CD4-positive, alpha-beta T cell treated with Interleukin-4 for 1 hour (primary cell): ENCODE results near the gene KLHL29.

Source experiments
- DNase-seq, 2 donors: peaks; one replicate each; pipeline ENCODE4 v3.0.0-alpha.2; 2020 to 2022

The KLHL29 gene

GRCh38 chr2:23645230-23645808, 260.3 kb downstream of the KLHL29 start:
- DNase-seq: no peak

GRCh38 chr2:23647563-23647962, 262.6 kb downstream of the KLHL29 start:
- no peak for DNase-seq

GRCh38 chr2:23649303-23649702, 264.3 kb downstream of the KLHL29 start:
- DNase-seq: no peak

- no peak for DNase-seq
These were observed 264.8 kb downstream of the KLHL29 start for GRCh38 chr2:23649819-23650218.

- no peak for DNase-seq
These were observed 266.5 kb downstream of the KLHL29 start for GRCh38 chr2:23651187-23652080.

GRCh38 chr2:23653326-23653725, 268.3 kb downstream of the KLHL29 start:
- DNase-seq: no peak

- DNase-seq: no peak
These were observed 269.8 kb downstream of the KLHL29 start for GRCh38 chr2:23654756-23655155.

- no peak for DNase-seq
These were observed 271.1 kb downstream of the KLHL29 start for GRCh38 chr2:23655934-23656596.

GRCh38 chr2:23656597-23656973, 271.6 kb downstream of the KLHL29 start:
- DNase-seq: no peak

- DNase-seq: no peak
These were observed 272.4 kb downstream of the KLHL29 start for GRCh38 chr2:23657371-23657770.

GRCh38 chr2:23657934-23658333, 273.0 kb downstream of the KLHL29 start:
- no peak for DNase-seq

GRCh38 chr2:23658466-23658942, 273.5 kb downstream of the KLHL29 start:
- DNase-seq: no peak

- no peak for DNase-seq
These were observed 274.3 kb downstream of the KLHL29 start for GRCh38 chr2:23659328-23659727.

GRCh38 chr2:23659773-23660172, 274.8 kb downstream of the KLHL29 start:
- no peak for DNase-seq

- no peak for DNase-seq
These were observed 275.3 kb downstream of the KLHL29 start for GRCh38 chr2:23660237-23660636.

- no peak for DNase-seq
These were observed 276.5 kb downstream of the KLHL29 start for GRCh38 chr2:23661276-23662050.

- DNase-seq: no peak
These were observed 277.5 kb downstream of the KLHL29 start for GRCh38 chr2:23662466-23662865.

- no peak for DNase-seq
These were observed 278.3 kb downstream of the KLHL29 start for GRCh38 chr2:23662941-23663920.

GRCh38 chr2:23664066-23664788, 279.2 kb downstream of the KLHL29 start:
- no peak for DNase-seq

- no peak for DNase-seq
These were observed 281.4 kb downstream of the KLHL29 start for GRCh38 chr2:23666241-23666979.
